ENCODE measurements around the gene CLPTM1. TPM values are rescaled to one million over a fixed set of nuclear protein-coding genes. Genes with fewer than 3 reads are reported as not detected.
A peak's percentile ranks its signal among the peaks of the same experiment; 100 is the strongest.

The CLPTM1 gene
- total RNA-seq, 1 experiment from 2014 or later = 102 TPM

- Histone ChIP-seq H2AFZ (ENCODE audit: low read depth, low read length, poor library complexity, severe bottlenecking) (no peak overlapping the region), H3K9me2 (ENCODE audit: insufficient read depth) (no peaks in the 10 kb centered on the region), H3K4me3 (replicated peaks in 1 of 2; ENCODE audit: low read depth in 1 of 2, low read length in 2 of 2) (no peak overlapping the region), H3K4me2 (ENCODE audit: low read length) (peak overlapping the region; percentile 94; the same call in 1 of the 2 replicates), H3K79me2 (ENCODE audit: insufficient read depth, low read length) (peaks cover 36% of the 10 kb centered on the region), H4K20me1 (ENCODE audit: insufficient read depth) (peaks cover 13% of the 10 kb centered on the region; the same call in 1 of the 2 replicates), H3K4me1 (ENCODE audit: control insufficient read depth in 1 of 2, insufficient read depth in 2 of 2, low read length in 2 of 2) (peaks cover 7 to 9% of the 10 kb centered on the region in 2 experiments), H3K27ac (ENCODE audit: low read depth, low read length) (no peak overlapping the region), H3K27me3 (ENCODE audit: insufficient read depth, low read length) (no peaks in the 10 kb centered on the region), H3K9ac (ENCODE audit: low read length) (no peak overlapping the region), H3K36me3 (ENCODE audit: control insufficient read depth in 1 of 2, insufficient read depth in 2 of 2, low read length in 2 of 2) (peaks cover 13 to 20% of the 10 kb centered on the region in 2 experiments), H3K9me3 (ENCODE audit: control insufficient read depth in 1 of 2, insufficient read depth in 1 of 2, low read depth in 1 of 2, low read length in 2 of 2) (no peaks in the 10 kb centered on the region)
- POLR2A ChIA-PET = no interaction called here
- RAD21 ChIA-PET (ENCODE audit: low non-redundant PET in 1 of 2, low total read pairs in 2 of 2, uncharacterized antibody in 2 of 2, unreplicated experiment in 2 of 2) = no interaction called here
- no TSS peak for BruUV-seq (replicated peaks)
- no peak for ATAC-seq
- intact Hi-C loops (cut with micrococcal nuclease) = no loop called here
- CTCF ChIA-PET = no interaction called here
- TF ChIP-seq ATF3 (IDR thresholded peaks at IDR 0.05) (no peak), SRF (IDR thresholded peaks at IDR 0.05; ENCODE audit: low read depth) (no peak), JUND (IDR thresholded peaks at IDR 0.05) (no peak), FOSL1 (IDR thresholded peaks at IDR 0.05; ENCODE audit: low read depth) (no peak), RAD21 (IDR thresholded peaks at IDR 0.05; ENCODE audit: low read depth) (no peak), SP1 (IDR thresholded peaks at IDR 0.05; ENCODE audit: low read depth) (no peak), SIN3A (IDR thresholded peaks at IDR 0.05; ENCODE audit: low read depth) (no peak), EZH2 (IDR thresholded peaks at IDR 0.05) (no peak)
- DNase-seq (ENCODE audit: low read depth, low spot score) = no peak
Measured at GRCh38 chr19:45037393-45038169, 82.4 kb downstream of the CLPTM1 start.
